OCI-M1 (cell line): ENCODE results near the gene NCR2.

Experiments
- DNase-seq: peaks from one replicate; lab custom pipeline; 2025; lab: John Stamatoyannopoulos, UW

NCR2 gene

GRCh38 chr6:41359617-41360313 lies 24.4 kb downstream of the NCR2 start:
- no peak for DNase-seq

GRCh38 chr6:41360314-41360685 lies 24.9 kb downstream of the NCR2 start:
- DNase-seq, result no peak

GRCh38 chr6:41366150-41366549 lies 30.7 kb downstream of the NCR2 start:
- DNase-seq, result no peak

- no peak for DNase-seq
Measured at GRCh38 chr6:41367061-41367460, 31.7 kb downstream of the NCR2 start.

- DNase-seq, result peak; percentile 58
Measured at GRCh38 chr6:41367700-41368099, 32.3 kb downstream of the NCR2 start.

- DNase-seq, result no peak
Measured at GRCh38 chr6:41370488-41371111, 35.2 kb downstream of the NCR2 start.

- no peak for DNase-seq
Measured at GRCh38 chr6:41371461-41371991, 36.1 kb downstream of the NCR2 start.

- no peak for DNase-seq
Measured at GRCh38 chr6:41371992-41372831, 36.8 kb downstream of the NCR2 start.

- DNase-seq, result no peak
Measured at GRCh38 chr6:41372832-41373626, 37.6 kb downstream of the NCR2 start.

- no peak for DNase-seq
Measured at GRCh38 chr6:41373627-41373918, 38.2 kb downstream of the NCR2 start.

- no peak for DNase-seq
Measured at GRCh38 chr6:41373919-41374617, 38.7 kb downstream of the NCR2 start.

- no peak for DNase-seq
Measured at GRCh38 chr6:41374618-41375590, 39.5 kb downstream of the NCR2 start.

GRCh38 chr6:41375598-41376151 lies 40.3 kb downstream of the NCR2 start:
- DNase-seq, result no peak

- DNase-seq, result no peak
Measured at GRCh38 chr6:41376176-41376575, 40.8 kb downstream of the NCR2 start.

GRCh38 chr6:41377071-41377470 lies 41.7 kb downstream of the NCR2 start:
- no peak for DNase-seq

GRCh38 chr6:41379306-41379705 lies 43.9 kb downstream of the NCR2 start:
- no peak for DNase-seq

- DNase-seq, result no peak
Measured at GRCh38 chr6:41386594-41386993, 51.2 kb downstream of the NCR2 start.

- no peak for DNase-seq
Measured at GRCh38 chr6:41392246-41392645, 56.8 kb downstream of the NCR2 start.

- DNase-seq, result no peak
Measured at GRCh38 chr6:41396335-41396734, 60.9 kb downstream of the NCR2 start.

- DNase-seq, result no peak
Measured at GRCh38 chr6:41399424-41399823, 64.0 kb downstream of the NCR2 start.
